GM12874 (cell line): ENCODE results near the gene AIF1L.

Experiments used
- TF ChIP-seq, protein P1 (sequence below): IDR thresholded peaks from 2 replicates; pipeline ENCODE4 v1.5.1; 2011; ENCODE audit warnings: low read depth, mild to moderate bottlenecking, control low read depth, low read length, moderate library complexity; ENCODE audit not compliant: insufficient read depth

Gene AIF1L

DNA sequence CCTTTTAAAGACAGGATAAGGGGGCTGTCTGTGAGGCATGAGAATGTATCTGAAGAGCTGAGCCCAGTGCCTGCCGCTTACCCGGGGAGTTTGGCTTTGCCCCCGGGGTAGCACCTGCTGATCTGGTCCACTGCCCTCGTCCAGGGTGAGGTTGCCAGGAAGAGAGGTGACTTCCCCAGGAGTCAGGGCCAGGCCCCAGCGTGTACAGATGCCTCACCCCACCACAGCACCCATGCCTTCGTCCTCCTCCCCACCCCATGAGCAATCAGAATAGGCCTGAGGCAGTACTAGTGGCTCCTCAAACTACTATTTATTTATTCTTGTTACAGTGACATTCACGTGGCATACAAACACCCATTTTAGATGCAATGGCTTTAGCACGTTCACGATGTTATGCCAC lies 15.7 kb upstream of the AIF1L start:
- TF ChIP-seq, protein P1, sequence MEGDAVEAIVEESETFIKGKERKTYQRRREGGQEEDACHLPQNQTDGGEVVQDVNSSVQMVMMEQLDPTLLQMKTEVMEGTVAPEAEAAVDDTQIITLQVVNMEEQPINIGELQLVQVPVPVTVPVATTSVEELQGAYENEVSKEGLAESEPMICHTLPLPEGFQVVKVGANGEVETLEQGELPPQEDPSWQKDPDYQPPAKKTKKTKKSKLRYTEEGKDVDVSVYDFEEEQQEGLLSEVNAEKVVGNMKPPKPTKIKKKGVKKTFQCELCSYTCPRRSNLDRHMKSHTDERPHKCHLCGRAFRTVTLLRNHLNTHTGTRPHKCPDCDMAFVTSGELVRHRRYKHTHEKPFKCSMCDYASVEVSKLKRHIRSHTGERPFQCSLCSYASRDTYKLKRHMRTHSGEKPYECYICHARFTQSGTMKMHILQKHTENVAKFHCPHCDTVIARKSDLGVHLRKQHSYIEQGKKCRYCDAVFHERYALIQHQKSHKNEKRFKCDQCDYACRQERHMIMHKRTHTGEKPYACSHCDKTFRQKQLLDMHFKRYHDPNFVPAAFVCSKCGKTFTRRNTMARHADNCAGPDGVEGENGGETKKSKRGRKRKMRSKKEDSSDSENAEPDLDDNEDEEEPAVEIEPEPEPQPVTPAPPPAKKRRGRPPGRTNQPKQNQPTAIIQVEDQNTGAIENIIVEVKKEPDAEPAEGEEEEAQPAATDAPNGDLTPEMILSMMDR, result no peak

DNA sequence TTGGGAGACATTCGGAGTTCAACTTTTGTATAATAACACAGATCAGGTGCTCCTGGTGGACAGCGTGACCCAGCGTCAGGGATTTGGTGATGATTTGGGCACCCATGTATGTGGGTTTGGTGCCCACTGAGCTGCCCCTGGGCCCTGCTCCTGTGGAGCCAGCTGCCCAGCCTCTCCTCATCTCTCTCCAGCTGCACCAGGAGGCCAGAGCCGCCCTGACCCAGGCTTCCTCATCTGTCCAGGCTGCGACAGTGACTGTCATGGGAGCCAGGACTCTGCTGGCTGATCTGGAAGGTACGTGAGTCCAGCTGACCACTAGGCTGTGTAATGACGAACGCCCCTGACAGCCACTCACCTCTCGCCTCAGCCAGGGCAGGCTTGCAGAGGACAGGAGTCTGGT lies 14.5 kb upstream of the AIF1L start:
- TF ChIP-seq, protein P1, result no peak

DNA sequence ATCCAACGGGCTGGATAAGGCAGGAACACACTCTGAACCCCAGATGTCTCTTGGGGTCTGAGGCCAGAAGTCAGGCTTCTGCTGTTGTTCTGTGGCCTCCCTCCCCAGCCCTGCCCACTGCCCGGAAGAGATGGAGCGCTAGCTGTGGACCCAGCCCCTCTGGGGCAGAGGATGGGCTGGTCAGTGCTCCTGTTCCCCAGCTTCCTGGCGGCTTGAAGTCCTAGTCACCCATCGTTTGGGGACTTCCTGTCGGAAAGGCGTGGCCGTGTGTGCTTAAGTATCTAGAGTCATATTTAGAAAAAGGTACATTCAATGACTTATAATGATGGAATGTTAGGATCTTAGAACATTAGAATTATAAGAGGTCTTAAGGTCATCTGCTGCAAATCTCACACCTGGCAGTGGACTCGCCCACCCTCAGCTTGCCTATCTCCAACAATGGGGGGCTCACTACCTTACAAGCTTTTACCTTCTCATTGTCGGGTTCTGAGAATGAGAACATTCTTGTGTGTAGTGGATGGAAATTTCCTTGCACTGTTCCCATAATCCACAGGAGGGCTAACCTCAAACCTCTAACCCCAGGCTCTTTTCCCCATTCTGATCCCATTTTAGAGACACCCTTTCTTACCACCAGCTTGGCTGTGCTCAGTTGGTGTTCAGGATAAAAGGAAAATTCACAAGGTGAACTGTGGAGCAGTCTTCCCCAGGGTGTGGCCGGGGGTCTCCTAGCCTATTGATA lies 13.4 kb upstream of the AIF1L start:
- TF ChIP-seq, protein P1, result no peak

DNA sequence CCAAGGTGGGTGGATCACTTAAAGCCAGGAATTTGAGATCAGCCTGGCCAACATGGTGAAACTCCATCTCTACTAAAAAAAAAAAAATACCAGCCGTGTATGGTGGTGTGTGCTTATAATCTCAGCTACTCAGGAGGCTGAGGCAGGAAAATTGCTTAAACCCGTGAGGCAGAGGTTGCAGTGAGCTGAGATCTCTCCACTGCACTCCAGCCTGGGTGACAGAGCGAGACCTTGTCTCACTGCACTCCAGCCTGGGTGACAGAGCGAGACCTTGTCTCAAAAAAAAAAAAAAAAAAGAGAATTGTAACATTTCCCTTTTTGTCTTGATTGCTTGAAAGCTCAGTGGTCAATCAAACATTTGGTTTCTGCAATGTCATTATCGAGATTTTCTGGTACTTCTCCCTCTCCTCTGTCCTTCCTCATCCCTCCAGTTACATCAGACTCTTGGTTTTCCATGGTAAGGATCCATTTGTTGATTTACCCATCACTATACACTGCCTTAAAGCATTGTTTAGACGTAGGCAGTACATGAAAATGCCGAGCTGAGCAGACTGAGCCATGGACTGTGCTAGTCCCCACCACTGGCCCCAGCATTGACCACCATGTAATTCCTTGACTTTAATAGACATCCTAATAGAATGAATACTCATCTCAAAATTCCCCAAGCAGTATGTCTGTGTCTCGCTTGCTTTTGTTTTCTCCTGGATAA lies 11.5 kb upstream of the AIF1L start:
- TF ChIP-seq, protein P1, result no peak

DNA sequence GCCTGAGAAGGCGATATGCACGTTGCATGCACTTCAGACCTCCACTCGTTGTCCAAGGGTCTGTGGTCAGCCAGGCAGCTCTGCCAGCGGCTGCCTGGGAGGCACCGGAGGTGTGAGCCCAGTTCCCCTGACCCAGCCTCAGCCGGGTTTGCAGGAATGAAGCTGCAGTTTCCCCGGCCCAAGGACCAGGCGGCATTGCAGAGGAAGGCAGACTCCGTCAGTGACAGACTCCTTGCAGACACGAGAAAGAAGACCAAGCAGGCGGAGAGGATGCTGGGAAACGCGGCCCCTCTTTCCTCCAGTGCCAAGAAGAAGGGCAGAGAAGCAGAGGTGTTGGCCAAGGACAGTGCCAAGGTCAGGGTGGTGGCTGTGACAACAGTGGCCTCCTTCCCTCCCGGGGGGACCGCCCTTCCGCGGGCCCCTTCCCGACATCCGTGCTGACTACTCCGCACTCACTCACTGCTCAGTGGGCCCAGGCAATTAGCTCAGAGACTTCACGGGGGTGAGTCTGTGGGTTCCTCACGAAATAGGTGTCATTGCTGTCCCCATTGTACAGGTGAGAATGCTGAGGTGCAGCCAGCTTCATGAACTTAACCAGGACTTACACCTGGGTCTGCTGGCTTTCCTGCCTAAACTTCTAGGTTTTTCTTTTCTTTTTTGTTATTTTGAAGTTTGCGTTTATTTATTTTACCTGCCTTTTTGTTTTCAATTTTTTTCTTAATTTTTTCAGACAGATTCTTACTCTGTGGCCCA lies 10.8 kb upstream of the AIF1L start:
- TF ChIP-seq, protein P1, result no peak

DNA sequence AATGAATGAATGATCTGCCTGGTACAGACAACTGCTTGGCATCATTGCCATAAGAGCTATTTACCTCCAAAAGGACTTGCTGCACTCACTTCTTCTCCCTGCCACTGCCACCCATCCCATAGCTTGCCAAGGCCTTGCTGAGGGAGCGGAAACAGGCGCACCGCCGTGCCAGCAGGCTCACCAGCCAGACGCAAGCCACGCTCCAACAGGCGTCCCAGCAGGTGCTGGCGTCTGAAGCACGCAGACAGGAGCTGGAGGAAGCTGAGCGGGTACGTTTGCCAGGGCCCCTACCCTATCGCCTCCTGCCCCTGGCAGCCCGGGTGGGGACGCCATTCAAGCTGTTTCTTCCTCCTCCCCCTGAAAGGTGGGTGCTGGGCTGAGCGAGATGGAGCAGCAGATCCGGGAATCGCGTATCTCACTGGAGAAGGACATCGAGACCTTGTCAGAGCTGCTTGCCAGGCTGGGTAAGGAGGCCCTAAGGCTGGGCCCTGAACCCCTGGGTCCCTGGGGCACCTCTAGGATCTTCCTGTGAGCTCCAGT lies 8.9 kb upstream of the AIF1L start:
- TF ChIP-seq, protein P1, result no peak
